ENCODE data around the gene RETREG2.

DNA sequence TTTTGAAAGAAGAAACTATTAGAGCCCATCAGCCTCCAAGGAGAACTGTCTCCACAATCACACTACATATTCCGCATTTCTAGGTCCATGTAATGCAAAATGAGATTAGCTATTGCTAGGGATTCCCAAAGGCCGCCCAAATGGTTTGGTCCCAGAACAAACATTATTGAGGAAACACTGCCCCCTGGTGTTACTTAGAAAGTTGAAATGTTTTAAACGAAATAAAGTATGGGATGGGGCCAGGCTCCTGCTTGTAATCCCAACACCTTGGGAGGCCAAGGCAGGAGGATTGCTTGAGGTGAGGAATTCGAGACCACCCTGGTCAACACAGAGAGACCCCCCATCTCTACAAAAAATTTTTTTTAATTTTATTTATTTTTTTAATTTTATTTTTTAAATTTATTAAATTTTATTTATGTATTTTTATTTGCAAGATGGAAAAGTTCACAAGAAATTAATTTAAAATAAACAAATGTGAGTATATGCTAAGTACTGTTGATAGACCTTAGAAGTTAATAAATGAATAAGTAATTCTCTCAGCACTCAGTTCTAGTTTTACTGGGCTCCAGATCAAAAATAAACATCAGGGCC lies 22.9 kb upstream of the RETREG2 start:
- TF ChIP-seq POLR2AphosphoS5 (IDR thresholded peaks at IDR 0.05; ENCODE audit: low read depth, low read length) (no peak), POLR2A (IDR thresholded peaks at IDR 0.05; ENCODE audit: low read depth, low read length) (no peak), POU2F2 (IDR thresholded peaks at IDR 0.05; ENCODE audit: low read depth, low read length) (no peak), TAF1 (IDR thresholded peaks at IDR 0.05; ENCODE audit: low read depth, low read length) (no peak)
